ENCODE data around the gene MYO1D. TPM values are rescaled to one million over a fixed set of nuclear protein-coding genes. Genes with fewer than 3 reads are reported as not detected.

Gene MYO1D
- total RNA-seq, 1 donor from 2014 or later, result 36.9 TPM

DNA sequence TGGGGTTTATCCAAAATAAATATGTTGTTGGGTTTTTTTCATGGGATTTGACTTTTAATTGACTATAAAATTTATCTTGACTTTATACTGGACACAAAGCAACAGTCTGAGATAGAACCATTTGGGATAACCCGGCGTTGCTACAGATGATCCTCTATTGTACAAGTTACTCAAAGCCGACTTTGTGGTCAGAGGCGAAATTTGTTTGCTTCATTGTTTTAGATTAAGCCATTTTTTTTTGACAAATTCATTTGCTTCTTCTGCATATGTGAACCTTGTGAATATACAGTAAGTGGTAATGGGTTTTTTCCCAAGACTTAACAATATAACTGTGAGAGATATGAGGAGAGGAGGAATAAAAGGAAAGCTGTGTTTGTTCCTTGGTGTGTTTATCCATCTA is 11.8 kb downstream of the MYO1D start:
- Mint-ChIP-seq H3K4me3 (ENCODE audit: low read depth) (no peak overlapping the region), H3K9me3 (ENCODE audit: low read depth) (peaks cover 3% of the 10 kb centered on the region), H3K27me3 (no peaks in the 10 kb centered on the region), H3K4me1 (ENCODE audit: low read depth) (peaks cover 11% of the 10 kb centered on the region), H3K27ac (no peak overlapping the region), H3K36me3 (ENCODE audit: insufficient read depth) (no peaks in the 10 kb centered on the region)
- no peak for DNase-seq (ENCODE audit: low spot score, unreplicated experiment)
- TF ChIP-seq, protein P1, sequence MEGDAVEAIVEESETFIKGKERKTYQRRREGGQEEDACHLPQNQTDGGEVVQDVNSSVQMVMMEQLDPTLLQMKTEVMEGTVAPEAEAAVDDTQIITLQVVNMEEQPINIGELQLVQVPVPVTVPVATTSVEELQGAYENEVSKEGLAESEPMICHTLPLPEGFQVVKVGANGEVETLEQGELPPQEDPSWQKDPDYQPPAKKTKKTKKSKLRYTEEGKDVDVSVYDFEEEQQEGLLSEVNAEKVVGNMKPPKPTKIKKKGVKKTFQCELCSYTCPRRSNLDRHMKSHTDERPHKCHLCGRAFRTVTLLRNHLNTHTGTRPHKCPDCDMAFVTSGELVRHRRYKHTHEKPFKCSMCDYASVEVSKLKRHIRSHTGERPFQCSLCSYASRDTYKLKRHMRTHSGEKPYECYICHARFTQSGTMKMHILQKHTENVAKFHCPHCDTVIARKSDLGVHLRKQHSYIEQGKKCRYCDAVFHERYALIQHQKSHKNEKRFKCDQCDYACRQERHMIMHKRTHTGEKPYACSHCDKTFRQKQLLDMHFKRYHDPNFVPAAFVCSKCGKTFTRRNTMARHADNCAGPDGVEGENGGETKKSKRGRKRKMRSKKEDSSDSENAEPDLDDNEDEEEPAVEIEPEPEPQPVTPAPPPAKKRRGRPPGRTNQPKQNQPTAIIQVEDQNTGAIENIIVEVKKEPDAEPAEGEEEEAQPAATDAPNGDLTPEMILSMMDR (IDR thresholded peaks at IDR 0.05; ENCODE audit: unreplicated experiment), result no peak

DNA sequence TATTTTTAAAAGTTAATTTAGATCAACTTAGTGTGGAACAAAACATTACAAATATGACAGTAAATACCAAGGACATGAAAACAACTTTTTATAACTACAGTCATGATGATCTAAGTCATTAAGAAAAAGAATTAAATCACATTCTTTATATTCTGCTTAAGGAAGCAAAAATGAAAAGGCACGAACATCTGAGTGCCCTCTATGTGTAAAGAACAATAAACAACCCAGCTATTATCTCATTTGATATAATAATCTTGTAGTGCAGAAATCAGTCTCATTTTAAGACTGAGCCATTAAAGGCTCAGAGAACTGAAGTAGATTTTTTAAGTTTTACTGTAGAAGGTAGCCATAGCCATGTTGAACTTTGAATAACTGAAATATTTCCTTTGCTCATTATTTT is 13.4 kb downstream of the MYO1D start:
- DNase-seq (ENCODE audit: low spot score, unreplicated experiment), result no peak
- Mint-ChIP-seq H3K9me3 (ENCODE audit: low read depth) (peaks cover 3% of the 10 kb centered on the region), H3K4me3 (ENCODE audit: low read depth) (no peak overlapping the region), H3K27ac (no peak overlapping the region), H3K4me1 (ENCODE audit: low read depth) (peaks cover 11% of the 10 kb centered on the region), H3K27me3 (no peaks in the 10 kb centered on the region), H3K36me3 (ENCODE audit: insufficient read depth) (no peaks in the 10 kb centered on the region)
- TF ChIP-seq, protein P1 (IDR thresholded peaks at IDR 0.05; ENCODE audit: unreplicated experiment), result no peak

DNA sequence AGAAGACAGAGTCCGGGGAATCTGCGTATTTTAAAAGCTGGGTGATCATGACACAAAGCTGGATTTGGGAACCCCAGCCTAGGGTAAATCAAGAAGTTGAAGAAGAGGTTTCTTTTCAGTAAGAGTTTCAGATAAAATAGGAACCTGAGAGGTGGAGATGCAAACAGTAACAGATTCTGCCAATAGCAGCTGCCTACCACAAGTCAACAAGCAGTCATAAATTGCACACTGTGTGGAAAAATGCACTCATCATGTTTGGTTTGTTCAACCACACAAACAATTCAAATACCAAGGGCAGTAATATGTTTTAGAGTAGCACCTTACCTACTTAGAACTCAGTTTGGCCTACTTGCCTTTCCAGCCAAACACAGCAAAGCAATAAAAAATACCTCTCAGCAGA is 14.0 kb downstream of the MYO1D start:
- TF ChIP-seq, protein P1 (IDR thresholded peaks at IDR 0.05; ENCODE audit: unreplicated experiment), result no peak
- Mint-ChIP-seq H3K36me3 (ENCODE audit: insufficient read depth) (no peaks in the 10 kb centered on the region), H3K9me3 (ENCODE audit: low read depth) (peaks cover 3% of the 10 kb centered on the region), H3K4me1 (ENCODE audit: low read depth) (peaks cover 11% of the 10 kb centered on the region), H3K27me3 (no peaks in the 10 kb centered on the region), H3K4me3 (ENCODE audit: low read depth) (no peak overlapping the region), H3K27ac (no peak overlapping the region)
- no peak for DNase-seq (ENCODE audit: low spot score, unreplicated experiment)

DNA sequence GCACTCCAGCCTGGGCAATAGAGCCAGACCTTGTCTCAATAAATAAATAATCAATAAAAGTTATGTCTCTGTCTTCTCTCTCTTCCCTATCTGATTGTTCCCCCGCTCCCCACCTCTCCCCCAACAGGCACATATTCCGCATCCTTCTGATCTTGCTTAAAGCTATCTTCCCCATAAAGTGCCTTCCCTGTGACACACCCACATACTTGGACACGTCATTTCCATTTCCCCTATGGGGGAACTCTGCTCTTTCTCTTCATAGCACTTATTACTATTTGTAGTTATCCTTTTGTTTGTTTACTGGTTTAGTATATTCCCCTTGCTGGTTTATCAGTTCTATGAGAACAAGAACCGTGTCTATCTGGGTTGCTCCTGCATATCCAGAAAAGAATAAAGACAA is 14.9 kb downstream of the MYO1D start:
- Mint-ChIP-seq H3K27ac (no peak overlapping the region), H3K27me3 (no peaks in the 10 kb centered on the region), H3K4me1 (ENCODE audit: low read depth) (peaks cover 11% of the 10 kb centered on the region), H3K9me3 (ENCODE audit: low read depth) (peaks cover 3% of the 10 kb centered on the region), H3K4me3 (ENCODE audit: low read depth) (no peak overlapping the region), H3K36me3 (ENCODE audit: insufficient read depth) (no peaks in the 10 kb centered on the region)
- TF ChIP-seq, protein P1 (IDR thresholded peaks at IDR 0.05; ENCODE audit: unreplicated experiment), result no peak
- DNase-seq (ENCODE audit: low spot score, unreplicated experiment), result no peak

DNA sequence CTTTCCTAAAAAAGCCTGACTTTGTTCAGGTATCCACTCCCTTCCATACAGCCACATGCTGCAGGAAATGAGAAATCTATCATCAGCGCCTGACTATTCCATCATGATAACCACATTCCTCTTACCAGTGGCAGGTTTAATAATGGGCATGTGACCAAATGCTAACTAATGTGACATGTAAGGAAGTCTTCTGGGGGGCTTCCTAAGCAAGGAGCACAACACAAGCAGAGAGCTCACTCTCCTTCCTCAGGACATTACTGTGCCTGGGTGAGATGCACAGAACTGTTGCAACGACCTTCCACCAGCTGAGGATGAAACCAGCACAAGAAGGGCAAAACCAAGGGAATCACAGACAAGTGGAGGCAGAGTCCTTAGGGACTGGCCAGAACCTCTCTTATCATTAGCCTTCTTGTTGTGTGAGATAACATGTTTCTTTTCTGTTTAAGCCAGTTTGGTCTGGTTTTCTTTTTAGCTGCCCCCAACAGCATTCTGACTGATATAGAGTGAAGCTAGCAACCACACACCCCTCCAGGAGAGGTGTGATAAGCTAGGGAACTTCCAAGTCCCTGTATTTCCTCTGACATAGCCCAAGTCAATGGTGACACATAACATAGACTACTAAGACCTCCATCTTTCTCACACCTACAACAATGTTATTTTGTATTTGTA is 16.9 kb downstream of the MYO1D start:
- Mint-ChIP-seq H3K9me3 (ENCODE audit: low read depth) (peaks cover 3% of the 10 kb centered on the region), H3K4me3 (ENCODE audit: low read depth) (no peak overlapping the region), H3K27me3 (no peaks in the 10 kb centered on the region), H3K4me1 (ENCODE audit: low read depth) (peaks cover 11% of the 10 kb centered on the region), H3K36me3 (ENCODE audit: insufficient read depth) (no peaks in the 10 kb centered on the region), H3K27ac (no peak overlapping the region)
- TF ChIP-seq, protein P1 (IDR thresholded peaks at IDR 0.05; ENCODE audit: unreplicated experiment), result no peak
- no peak for DNase-seq (ENCODE audit: low spot score, unreplicated experiment)

All from progenitor cell of endocrine pancreas (in vitro differentiated cells).